ENCODE measurements around the gene FLOT1. TPM values are rescaled to one million over a fixed set of nuclear protein-coding genes. Genes with fewer than 3 reads are reported as not detected.

FLOT1 gene
- total and polyA plus RNA-seq, 2 of the 13 experiments (the other 11 are each of a cell fraction or from before 2014, with no cell fraction given) = 82.3 to 130 TPM

- TF ChIP-seq, protein P1, sequence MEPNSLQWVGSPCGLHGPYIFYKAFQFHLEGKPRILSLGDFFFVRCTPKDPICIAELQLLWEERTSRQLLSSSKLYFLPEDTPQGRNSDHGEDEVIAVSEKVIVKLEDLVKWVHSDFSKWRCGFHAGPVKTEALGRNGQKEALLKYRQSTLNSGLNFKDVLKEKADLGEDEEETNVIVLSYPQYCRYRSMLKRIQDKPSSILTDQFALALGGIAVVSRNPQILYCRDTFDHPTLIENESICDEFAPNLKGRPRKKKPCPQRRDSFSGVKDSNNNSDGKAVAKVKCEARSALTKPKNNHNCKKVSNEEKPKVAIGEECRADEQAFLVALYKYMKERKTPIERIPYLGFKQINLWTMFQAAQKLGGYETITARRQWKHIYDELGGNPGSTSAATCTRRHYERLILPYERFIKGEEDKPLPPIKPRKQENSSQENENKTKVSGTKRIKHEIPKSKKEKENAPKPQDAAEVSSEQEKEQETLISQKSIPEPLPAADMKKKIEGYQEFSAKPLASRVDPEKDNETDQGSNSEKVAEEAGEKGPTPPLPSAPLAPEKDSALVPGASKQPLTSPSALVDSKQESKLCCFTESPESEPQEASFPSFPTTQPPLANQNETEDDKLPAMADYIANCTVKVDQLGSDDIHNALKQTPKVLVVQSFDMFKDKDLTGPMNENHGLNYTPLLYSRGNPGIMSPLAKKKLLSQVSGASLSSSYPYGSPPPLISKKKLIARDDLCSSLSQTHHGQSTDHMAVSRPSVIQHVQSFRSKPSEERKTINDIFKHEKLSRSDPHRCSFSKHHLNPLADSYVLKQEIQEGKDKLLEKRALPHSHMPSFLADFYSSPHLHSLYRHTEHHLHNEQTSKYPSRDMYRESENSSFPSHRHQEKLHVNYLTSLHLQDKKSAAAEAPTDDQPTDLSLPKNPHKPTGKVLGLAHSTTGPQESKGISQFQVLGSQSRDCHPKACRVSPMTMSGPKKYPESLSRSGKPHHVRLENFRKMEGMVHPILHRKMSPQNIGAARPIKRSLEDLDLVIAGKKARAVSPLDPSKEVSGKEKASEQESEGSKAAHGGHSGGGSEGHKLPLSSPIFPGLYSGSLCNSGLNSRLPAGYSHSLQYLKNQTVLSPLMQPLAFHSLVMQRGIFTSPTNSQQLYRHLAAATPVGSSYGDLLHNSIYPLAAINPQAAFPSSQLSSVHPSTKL (CRISPR knock-in tag; IDR thresholded peaks at IDR 0.05) = no peak; the same call in none of the 2 replicates
- TF ChIP-seq ELF4 (CRISPR knock-in tag; IDR thresholded peaks at IDR 0.05; ENCODE audit: borderline replicate concordance) = peak; percentile 56; the same call in 1 of the 2 replicates
- peak; percentile 55; the same call in 1 of the 2 replicates for TF ChIP-seq ZNF777 (CRISPR knock-in tag; IDR thresholded peaks at IDR 0.05)
- peak; percentile 94 for TF ChIP-seq ZBTB7B (CRISPR knock-in tag; IDR thresholded peaks at IDR 0.05)
- no peak for TF ChIP-seq ZKSCAN1 (IDR thresholded peaks at IDR 0.05; ENCODE audit: low read length)
- TF ChIP-seq, protein P2, sequence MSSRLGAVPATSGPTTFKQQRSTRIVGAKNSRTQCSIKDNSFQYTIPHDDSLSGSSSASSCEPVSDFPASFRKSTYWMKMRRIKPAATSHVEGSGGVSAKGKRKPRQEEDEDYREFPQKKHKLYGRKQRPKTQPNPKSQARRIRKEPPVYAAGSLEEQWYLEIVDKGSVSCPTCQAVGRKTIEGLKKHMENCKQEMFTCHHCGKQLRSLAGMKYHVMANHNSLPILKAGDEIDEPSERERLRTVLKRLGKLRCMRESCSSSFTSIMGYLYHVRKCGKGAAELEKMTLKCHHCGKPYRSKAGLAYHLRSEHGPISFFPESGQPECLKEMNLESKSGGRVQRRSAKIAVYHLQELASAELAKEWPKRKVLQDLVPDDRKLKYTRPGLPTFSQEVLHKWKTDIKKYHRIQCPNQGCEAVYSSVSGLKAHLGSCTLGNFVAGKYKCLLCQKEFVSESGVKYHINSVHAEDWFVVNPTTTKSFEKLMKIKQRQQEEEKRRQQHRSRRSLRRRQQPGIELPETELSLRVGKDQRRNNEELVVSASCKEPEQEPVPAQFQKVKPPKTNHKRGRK (CRISPR knock-in tag; IDR thresholded peaks at IDR 0.05) = no peak
- TF ChIP-seq TAF1 (CRISPR knock-in tag; IDR thresholded peaks at IDR 0.05) = peak; percentile 95
- TF ChIP-seq ZBTB26 (CRISPR knock-in tag; IDR thresholded peaks at IDR 0.05; ENCODE audit: borderline replicate concordance) = no peak
- TF ChIP-seq HOXD1 (CRISPR knock-in tag; IDR thresholded peaks at IDR 0.05) = peak; percentile 62; the same call in 1 of the 2 replicates
- peak; percentile 9 for TF ChIP-seq PHF5A (CRISPR knock-in tag; IDR thresholded peaks at IDR 0.05; ENCODE audit: low read depth, unreplicated experiment)
- no peak for TF ChIP-seq ZNF850 (CRISPR knock-in tag; conservative IDR thresholded peaks at IDR 0.05)
- no peak for TF ChIP-seq ZNF207 (IDR thresholded peaks at IDR 0.05; ENCODE audit: borderline replicate concordance)
- TF ChIP-seq TBX3 (IDR thresholded peaks at IDR 0.05; ENCODE audit: borderline replicate concordance) = no peak; the same call in 1 of the 2 replicates
- TF ChIP-seq SMYD3 (CRISPR knock-in tag; IDR thresholded peaks at IDR 0.05) = no peak
- peak; percentile 77 for TF ChIP-seq THAP11 (CRISPR knock-in tag; IDR thresholded peaks at IDR 0.05)
- TF ChIP-seq ZNF337 (CRISPR knock-in tag; IDR thresholded peaks at IDR 0.05; ENCODE audit: borderline replicate concordance, low read depth) = no peak
- no peak for TF ChIP-seq CEBPB (IDR thresholded peaks at IDR 0.05; ENCODE audit: borderline replicate concordance, low read depth, low read length)
- no peak for TF ChIP-seq NFE2L1 (CRISPR knock-in tag; IDR thresholded peaks at IDR 0.05; ENCODE audit: borderline replicate concordance)
- peak; percentile 74; the same call in 1 of the 2 replicates for TF ChIP-seq YEATS4 (CRISPR knock-in tag; IDR thresholded peaks at IDR 0.05; ENCODE audit: borderline replicate concordance)
- no peak; the same call in 1 of the 2 replicates for TF ChIP-seq TBP (CRISPR knock-in tag; IDR thresholded peaks at IDR 0.05)
- peak; percentile 92 for TF ChIP-seq ZNF18 (CRISPR knock-in tag; IDR thresholded peaks at IDR 0.05; ENCODE audit: insufficient replicate concordance)
- TF ChIP-seq MZF1 (CRISPR knock-in tag; IDR thresholded peaks at IDR 0.05; ENCODE audit: borderline replicate concordance) = peak; percentile 59; the same call in 1 of the 2 replicates
These were observed 1.7 kb upstream of the FLOT1 start, which contains the start of gene IER3 (continued) for GRCh38 chr6:30744054-30744805.
